CD14-positive monocyte (primary cell): ENCODE data around the gene UEVLD. TPM values are rescaled to one million over a fixed set of nuclear protein-coding genes. Genes with fewer than 3 reads are reported as not detected.

Experiments used
- DNase-seq, 3 donors: peaks; one replicate each; pipeline ENCODE4 v3.0.0-alpha.2; 2011 to 2022
- H2AFZ ChIP-seq: 2 replicates; pipeline ENCODE4 v1.6.0; 2012; ENCODE audit warnings: mild to moderate bottlenecking, low read depth, low read length, inconsistent platforms; ENCODE audit not compliant: insufficient read depth, poor library complexity, severe bottlenecking
- H3K27ac ChIP-seq, 2 donors: 1 replicate in 1 of 2; 2 replicates in 1 of 2; pipeline ENCODE4 v1.5.1; 2012 to 2013; ENCODE audit warnings: low read length in 2 of 2, control low read depth in 1 of 2, inconsistent platforms in 1 of 2, low read depth in 1 of 2, mild to moderate bottlenecking in 1 of 2
- H3K27me3 ChIP-seq, 2 donors: one replicate each; pipeline versions ENCODE4 v1.6.0 to v1.6.1; 2011 to 2013; ENCODE audit warnings: low read length in 2 of 2; ENCODE audit not compliant: control insufficient read depth in 2 of 2, insufficient read depth in 2 of 2
- H3K36me3 ChIP-seq, 2 donors: replicated peaks in 1 of 2; 1 replicate in 1 of 2; 2 replicates in 1 of 2; pipeline versions ENCODE4 v1.5.1 to v1.6.1; 2012 to 2013; ENCODE audit warnings: low read length in 2 of 2, control low read depth in 1 of 2, inconsistent platforms in 1 of 2, mild to moderate bottlenecking in 1 of 2; ENCODE audit not compliant: insufficient read depth in 2 of 2, control insufficient read depth in 1 of 2
- H3K4me1 ChIP-seq, 2 donors: 1 replicate in 1 of 2; 2 replicates in 1 of 2; pipeline versions ENCODE4 v1.5.1 to v1.6.1; 2012 to 2013; ENCODE audit warnings: low read length in 2 of 2, control low read depth in 1 of 2, inconsistent platforms in 1 of 2, mild to moderate bottlenecking in 1 of 2, moderate library complexity in 1 of 2; ENCODE audit not compliant: insufficient read depth in 2 of 2, control insufficient read depth in 1 of 2
- H3K4me2 ChIP-seq: replicated peaks from 2 replicates; pipeline ENCODE3; 2012; ENCODE audit warnings: low read length, moderate library complexity, mild to moderate bottlenecking; ENCODE audit not compliant: poor library complexity, severe bottlenecking; ENCODE audit errors: extremely low read depth
- H3K4me3 ChIP-seq, 3 experiments: fragments of 200-600 bp in 1 of 3; sonication (generic) in 1 of 3; replicated peaks in 1 of 3; 1 replicate in 2 of 3; 2 replicates in 1 of 3; pipeline ENCODE4 v1.5.1; 2011 to 2013; ENCODE audit warnings: low read length in 3 of 3, mild to moderate bottlenecking in 3 of 3, control low read depth in 2 of 3, low read depth in 2 of 3, inconsistent platforms in 1 of 3, moderate library complexity in 1 of 3
- H3K79me2 ChIP-seq: 2 replicates; pipeline ENCODE4 v1.6.0; 2012; ENCODE audit warnings: mild to moderate bottlenecking, control low read depth, inconsistent platforms, low read length, moderate library complexity; ENCODE audit not compliant: insufficient read depth
- H3K9ac ChIP-seq: 2 replicates; pipeline ENCODE4 v1.6.0; 2017; ENCODE audit warnings: low read length, mild to moderate bottlenecking; ENCODE audit not compliant: insufficient read depth, poor library complexity, severe bottlenecking
- H3K9me3 ChIP-seq, 2 donors: replicated peaks in 1 of 2; 1 replicate in 1 of 2; 2 replicates in 1 of 2; pipeline versions ENCODE4 v1.5.1 to v1.6.1; 2012 to 2013; ENCODE audit warnings: low read length in 2 of 2, control low read depth in 1 of 2; ENCODE audit not compliant: control insufficient read depth in 1 of 2, insufficient read depth in 1 of 2
- H4K20me1 ChIP-seq: 2 replicates; pipeline ENCODE4 v1.6.0; 2012; ENCODE audit warnings: mild to moderate bottlenecking, low read length, control low read depth, moderate library complexity; ENCODE audit not compliant: insufficient read depth
- H3K27ac Mint-ChIP-seq, 7 donors: one replicate each; pipeline ENCODE4 v1.8.0; 2020; ENCODE audit warnings: mild to moderate bottlenecking in 7 of 7, mixed read lengths in 7 of 7, moderate library complexity in 6 of 7, inconsistent platforms in 2 of 7
- H3K27me3 Mint-ChIP-seq, 3 donors: one replicate each; pipeline ENCODE4 v1.8.0; 2021 to 2022; ENCODE audit warnings: low read depth in 3 of 3, mild to moderate bottlenecking in 3 of 3, mixed read lengths in 3 of 3, moderate library complexity in 3 of 3, inconsistent platforms in 1 of 3
- H3K36me3 Mint-ChIP-seq, 2 donors: one replicate each; pipeline ENCODE4 v1.8.0; 2020; ENCODE audit warnings: mixed read lengths in 2 of 2, inconsistent platforms in 1 of 2, mild to moderate bottlenecking in 1 of 2
- H3K4me1 Mint-ChIP-seq: one replicate; pipeline ENCODE4 v1.8.0; 2020; ENCODE audit warnings: mild to moderate bottlenecking, mixed read lengths
- H3K4me3 Mint-ChIP-seq, 2 donors: one replicate each; pipeline ENCODE4 v1.8.0; 2020; ENCODE audit warnings: mild to moderate bottlenecking in 2 of 2, mixed read lengths in 2 of 2, moderate library complexity in 1 of 2
- H3K9me3 Mint-ChIP-seq, 7 donors: one replicate each; pipeline ENCODE4 v1.8.0; 2020 to 2022; ENCODE audit warnings: mixed read lengths in 7 of 7, mild to moderate bottlenecking in 6 of 7, moderate library complexity in 6 of 7, inconsistent platforms in 2 of 7
- CTCF ChIP-seq: fragments of 200-600 bp; IDR thresholded peaks from one replicate; pipeline ENCODE4 v1.8.0; 2022; ENCODE audit warnings: antibody characterized with exemption, mild to moderate bottlenecking
- WGBS: methylation state at CpG from one replicate; pipeline ENCODE4 v1.1.5; 2013; ENCODE audit warnings: missing lambda C conversion rate; ENCODE audit not compliant: insufficient coverage; 5-methylcytosine and 5-hydroxymethylcytosine counted together
- intact Hi-C, 2 donors: fragments of 100-400 bp; cut with micrococcal nuclease; formaldehyde crosslinking; loops; one replicate each; pipeline versions ENCODE4 v1.15.0 to v1.15.1; 2023
- polyA plus RNA-seq, 3 donors: library from polyadenylated mRNA; depleted of rRNA in 1 of 3; unstranded in 2 of 3; stranded (reverse) in 1 of 3; fragments of 300-500 nt in 2 of 3; fragments of >200 nt in 1 of 3; fragmentation: Illumina TruSeq in 2 of 3; gene quantifications; 1 replicate in 2 of 3; 2 replicates in 1 of 3; pipeline ENCODE4 v1.2.3, GENCODE V29; 2012 to 2021

Gene UEVLD
- polyA plus RNA-seq, 3 donors = 8.0 to 15.5 (median 11.7) TPM

DNA sequence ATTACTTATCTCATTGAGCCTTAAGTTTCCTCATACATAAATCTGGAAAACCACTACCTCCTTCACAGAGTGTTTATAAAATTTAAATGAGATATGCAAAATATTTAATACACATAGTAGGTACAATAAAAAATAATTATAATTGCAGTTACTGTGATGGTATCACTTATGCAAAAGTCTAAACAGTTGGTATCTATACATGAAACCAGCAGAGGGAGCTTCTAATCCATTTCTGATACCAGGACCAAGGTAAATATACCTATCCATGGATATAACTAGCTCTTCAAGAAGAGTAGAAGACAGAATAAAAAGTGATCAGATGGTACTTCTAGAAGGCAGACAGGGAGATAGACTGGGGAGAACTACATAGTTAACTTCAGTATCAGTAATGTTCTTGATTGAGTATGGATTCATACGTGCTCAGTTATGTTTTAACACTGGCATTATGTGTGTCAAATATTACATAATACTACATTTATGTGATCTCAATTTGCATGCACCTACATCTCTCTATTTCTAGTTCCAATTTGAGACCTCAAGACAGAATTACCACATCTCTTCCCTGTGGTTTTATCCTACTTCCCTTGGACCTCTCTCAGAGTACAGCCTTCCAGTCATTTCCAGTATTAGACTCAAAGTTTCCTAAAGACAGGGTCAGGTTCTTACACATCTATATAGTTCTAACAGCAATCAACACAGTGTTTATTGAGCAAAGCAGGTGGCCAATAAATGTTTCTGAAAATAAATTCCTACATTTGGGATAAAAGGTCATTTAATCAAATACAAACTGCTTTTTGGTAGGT lies 48.1 kb downstream of the UEVLD start:
- intact Hi-C loops = no loop called here
- Histone ChIP-seq H3K36me3 (peaks cover 46 to 85% of the 10 kb centered on the region in 2 donors), H2AFZ (no peak overlapping the region)

DNA sequence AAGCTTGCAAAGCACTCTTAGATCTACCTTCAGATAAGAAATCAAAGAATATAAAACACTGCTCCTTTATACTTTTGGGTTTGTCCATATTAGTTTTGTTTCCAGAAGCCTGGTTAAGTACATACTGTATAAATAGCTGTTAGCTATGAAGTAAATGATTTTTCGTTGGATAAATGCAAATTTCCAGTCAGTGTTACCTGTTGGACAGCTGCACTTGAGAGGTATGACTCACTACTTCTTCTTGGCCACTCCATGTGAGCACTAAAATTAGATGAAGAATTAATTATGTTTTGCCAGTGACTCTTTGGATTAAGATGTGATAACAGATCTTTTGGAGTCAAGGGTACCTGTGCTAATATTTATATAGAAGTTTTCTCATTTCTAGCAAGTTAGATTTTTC lies 52.3 kb downstream of the UEVLD start:
- Mint-ChIP-seq H3K4me3 (no peak overlapping the region), H3K9me3 (no peaks in the 10 kb centered on the region), H3K36me3 (peaks cover 48 to 63% of the 10 kb centered on the region in 2 donors), H3K27me3 (no peaks in the 10 kb centered on the region), H3K27ac (no peak overlapping the region), H3K4me1 (peaks cover 3% of the 10 kb centered on the region)
- H3K9me3 ChIP-seq = no peaks in the 10 kb centered on the region
- peaks cover 52 to 86% of the 10 kb centered on the region in 2 donors for H3K36me3 ChIP-seq
- no peaks in the 10 kb centered on the region for H3K79me2 ChIP-seq
- H3K27me3 ChIP-seq = no peaks in the 10 kb centered on the region
- H3K27ac ChIP-seq = no peak overlapping the region
- H2AFZ ChIP-seq = no peak overlapping the region
- no peak for DNase-seq
- TF ChIP-seq CTCF = no peak
- no peak overlapping the region for H3K9ac ChIP-seq
- 88% methylated on average over 1 of the region's 1 CpG for WGBS
- no peak overlapping the region for H3K4me2 ChIP-seq
- H3K4me1 ChIP-seq = no peaks in the 10 kb centered on the region
- no peaks in the 10 kb centered on the region for H4K20me1 ChIP-seq
- H3K4me3 ChIP-seq = no peak overlapping the region
- intact Hi-C loops = no loop called here

More for the DNA sequence above, 48.1 kb downstream of the UEVLD start:
- Histone ChIP-seq H3K27ac (no peak overlapping the region), H4K20me1 (no peaks in the 10 kb centered on the region), H3K4me1 (no peaks in the 10 kb centered on the region), H3K4me3 (no peak overlapping the region), H3K79me2 (no peaks in the 10 kb centered on the region), H3K27me3 (no peaks in the 10 kb centered on the region), H3K9ac (no peak overlapping the region), H3K9me3 (no peaks in the 10 kb centered on the region), H3K4me2 (no peak overlapping the region)
- WGBS = no CpG with 5 or more reads among the region's 1 CpG
- DNase-seq = no peak
- H3K4me3 Mint-ChIP-seq = no peak overlapping the region
- peaks cover 46 to 73% of the 10 kb centered on the region in 2 donors for H3K36me3 Mint-ChIP-seq
- no peaks in the 10 kb centered on the region for H3K9me3 Mint-ChIP-seq
- TF ChIP-seq CTCF = no peak
- H3K4me1 Mint-ChIP-seq = peaks cover 3% of the 10 kb centered on the region
- no peaks in the 10 kb centered on the region for H3K27me3 Mint-ChIP-seq
- H3K27ac Mint-ChIP-seq = no peak overlapping the region
